ENCODE results near the gene TNFRSF11A. TPM values are rescaled to one million over a fixed set of nuclear protein-coding genes. Genes with fewer than 3 reads are reported as not detected.

Gene TNFRSF11A
- polyA plus RNA-seq, 1 donor from 2014 or later = not detected

DNA sequence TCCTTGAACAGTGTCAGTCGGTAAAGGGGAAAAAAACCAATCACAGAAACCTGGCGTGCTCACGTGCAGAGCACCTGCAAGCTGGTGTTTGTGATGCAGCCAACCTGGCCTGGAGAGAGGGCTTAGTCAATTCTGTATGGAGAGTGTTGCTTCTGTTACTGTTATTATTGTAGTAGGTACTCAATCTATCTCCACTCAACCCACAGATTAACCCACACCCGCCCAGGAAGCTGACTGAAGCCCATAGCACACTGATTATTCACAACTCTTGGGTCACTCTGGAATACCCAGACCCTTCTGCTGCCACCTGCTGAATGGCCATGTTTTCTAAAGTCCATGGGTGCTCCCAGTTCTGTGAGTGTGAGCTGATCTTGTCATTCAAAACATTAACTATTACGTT is 53.9 kb downstream of the TNFRSF11A start:
- H4K20me1 ChIP-seq (ENCODE audit: insufficient read depth) = no peaks in the 10 kb centered on the region
- H3K4me2 ChIP-seq (ENCODE audit: low read length) = no peak overlapping the region
- H3K36me3 ChIP-seq (ENCODE audit: insufficient read depth, low read length) = no peaks in the 10 kb centered on the region
- H3K27me3 ChIP-seq (ENCODE audit: insufficient read depth, low read depth, low read length) = no peaks in the 10 kb centered on the region
- no peaks in the 10 kb centered on the region for H3F3A ChIP-seq (ENCODE audit: insufficient read depth, low read length, poor library complexity, severe bottlenecking)
- H3K9me2 ChIP-seq (ENCODE audit: insufficient read depth, low read length) = no peaks in the 10 kb centered on the region
- no peak overlapping the region for H3K27ac ChIP-seq (ENCODE audit: low read length)
- no peak overlapping the region for H3K9ac ChIP-seq (ENCODE audit: low read length)
- no peaks in the 10 kb centered on the region for H3K79me2 ChIP-seq (replicated peaks; ENCODE audit: insufficient read depth, low read length)
- TF ChIP-seq POLR2AphosphoS5 (IDR thresholded peaks at IDR 0.05) (no peak), EZH2 (IDR thresholded peaks at IDR 0.05; ENCODE audit: borderline replicate concordance, insufficient read depth, low read length, poor library complexity, severe bottlenecking) (no peak), MXI1 (conservative IDR thresholded peaks at IDR 0.05; ENCODE audit: poor library complexity, severe bottlenecking) (no peak), EP300 (conservative IDR thresholded peaks at IDR 0.05; ENCODE audit: poor library complexity, severe bottlenecking) (no peak), TAF1 (IDR thresholded peaks at IDR 0.05; ENCODE audit: low read depth) (no peak), SMC3 (conservative IDR thresholded peaks at IDR 0.05; ENCODE audit: poor library complexity) (no peak)
- TF ChIP-seq, protein P1, sequence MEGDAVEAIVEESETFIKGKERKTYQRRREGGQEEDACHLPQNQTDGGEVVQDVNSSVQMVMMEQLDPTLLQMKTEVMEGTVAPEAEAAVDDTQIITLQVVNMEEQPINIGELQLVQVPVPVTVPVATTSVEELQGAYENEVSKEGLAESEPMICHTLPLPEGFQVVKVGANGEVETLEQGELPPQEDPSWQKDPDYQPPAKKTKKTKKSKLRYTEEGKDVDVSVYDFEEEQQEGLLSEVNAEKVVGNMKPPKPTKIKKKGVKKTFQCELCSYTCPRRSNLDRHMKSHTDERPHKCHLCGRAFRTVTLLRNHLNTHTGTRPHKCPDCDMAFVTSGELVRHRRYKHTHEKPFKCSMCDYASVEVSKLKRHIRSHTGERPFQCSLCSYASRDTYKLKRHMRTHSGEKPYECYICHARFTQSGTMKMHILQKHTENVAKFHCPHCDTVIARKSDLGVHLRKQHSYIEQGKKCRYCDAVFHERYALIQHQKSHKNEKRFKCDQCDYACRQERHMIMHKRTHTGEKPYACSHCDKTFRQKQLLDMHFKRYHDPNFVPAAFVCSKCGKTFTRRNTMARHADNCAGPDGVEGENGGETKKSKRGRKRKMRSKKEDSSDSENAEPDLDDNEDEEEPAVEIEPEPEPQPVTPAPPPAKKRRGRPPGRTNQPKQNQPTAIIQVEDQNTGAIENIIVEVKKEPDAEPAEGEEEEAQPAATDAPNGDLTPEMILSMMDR (IDR thresholded peaks at IDR 0.05; ENCODE audit: poor library complexity, severe bottlenecking) = no peak
- H2AFZ ChIP-seq (ENCODE audit: low read depth, low read length) = no peak overlapping the region
- H3K9me3 ChIP-seq (ENCODE audit: low read length) = no peaks in the 10 kb centered on the region
- H3K4me3 ChIP-seq (ENCODE audit: low read length) = no peak overlapping the region

DNA sequence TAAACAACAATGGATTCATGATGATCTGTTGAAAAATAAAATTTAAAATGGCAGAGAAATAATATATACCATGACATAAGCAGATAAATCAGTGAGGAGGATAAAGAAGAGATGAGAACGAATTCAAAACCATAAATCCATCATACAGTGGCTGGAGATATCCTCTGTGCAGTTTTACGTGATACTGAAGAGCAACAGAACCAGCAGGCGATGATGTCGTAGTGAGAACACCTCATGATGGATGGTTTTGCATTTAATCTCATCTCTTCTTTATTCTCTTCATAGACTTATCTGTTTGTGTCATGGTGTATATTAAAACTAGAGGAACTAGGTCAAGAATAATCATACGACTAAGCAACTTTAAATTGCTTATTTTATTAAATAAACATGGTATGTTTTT is 56.3 kb downstream of the TNFRSF11A start:
- Histone ChIP-seq H3K9me2 (ENCODE audit: insufficient read depth, low read length) (no peaks in the 10 kb centered on the region), H3K9ac (ENCODE audit: low read length) (no peak overlapping the region), H3K27me3 (ENCODE audit: insufficient read depth, low read depth, low read length) (no peaks in the 10 kb centered on the region), H3K9me3 (ENCODE audit: low read length) (no peaks in the 10 kb centered on the region), H3K27ac (ENCODE audit: low read length) (no peak overlapping the region), H3F3A (ENCODE audit: insufficient read depth, low read length, poor library complexity, severe bottlenecking) (no peaks in the 10 kb centered on the region), H2AFZ (ENCODE audit: low read depth, low read length) (no peak overlapping the region), H3K4me2 (ENCODE audit: low read length) (no peak overlapping the region), H3K4me3 (ENCODE audit: low read length) (no peak overlapping the region), H3K79me2 (replicated peaks; ENCODE audit: insufficient read depth, low read length) (no peaks in the 10 kb centered on the region), H4K20me1 (ENCODE audit: insufficient read depth) (no peaks in the 10 kb centered on the region), H3K36me3 (ENCODE audit: insufficient read depth, low read length) (no peaks in the 10 kb centered on the region)
- TF ChIP-seq EP300 (conservative IDR thresholded peaks at IDR 0.05; ENCODE audit: poor library complexity, severe bottlenecking) (no peak), POLR2AphosphoS5 (IDR thresholded peaks at IDR 0.05) (no peak), TAF1 (IDR thresholded peaks at IDR 0.05; ENCODE audit: low read depth) (no peak), RAD21 (conservative IDR thresholded peaks at IDR 0.05) (no peak), EZH2 (IDR thresholded peaks at IDR 0.05; ENCODE audit: borderline replicate concordance, insufficient read depth, low read length, poor library complexity, severe bottlenecking) (no peak), SMC3 (conservative IDR thresholded peaks at IDR 0.05; ENCODE audit: poor library complexity) (no peak), MXI1 (conservative IDR thresholded peaks at IDR 0.05; ENCODE audit: poor library complexity, severe bottlenecking) (no peak)

DNA sequence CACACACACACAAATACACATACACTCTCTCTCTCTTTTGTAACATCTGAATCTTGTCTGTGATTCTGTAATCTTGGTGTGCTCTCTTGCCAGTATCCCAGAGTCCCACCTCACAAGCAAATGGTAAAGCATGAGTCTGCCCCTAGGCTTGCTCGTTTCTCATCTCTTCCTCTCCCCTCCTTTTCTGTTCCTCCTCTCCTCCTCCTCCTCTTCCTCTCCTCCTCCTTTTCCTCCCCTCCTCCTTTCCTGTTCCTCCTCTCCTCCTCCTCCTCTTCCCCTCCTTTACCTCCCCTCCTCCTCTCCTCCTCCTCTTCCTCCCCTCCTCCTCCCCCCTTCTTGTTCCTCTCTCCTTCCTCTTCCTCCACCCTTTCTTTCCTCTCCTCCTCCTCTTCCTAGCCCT is 59.0 kb downstream of the TNFRSF11A start:
- no peak overlapping the region for H3K9ac ChIP-seq (ENCODE audit: low read length)
- no peak overlapping the region for H3K4me2 ChIP-seq (ENCODE audit: low read length)
- H3K27me3 ChIP-seq (ENCODE audit: insufficient read depth, low read depth, low read length) = no peaks in the 10 kb centered on the region
- no peaks in the 10 kb centered on the region for H4K20me1 ChIP-seq (ENCODE audit: insufficient read depth)
- H2AFZ ChIP-seq (ENCODE audit: low read depth, low read length) = no peak overlapping the region
- no peaks in the 10 kb centered on the region for H3F3A ChIP-seq (ENCODE audit: insufficient read depth, low read length, poor library complexity, severe bottlenecking)
- no peaks in the 10 kb centered on the region for H3K9me3 ChIP-seq (ENCODE audit: low read length)
- H3K4me3 ChIP-seq (ENCODE audit: low read length) = no peak overlapping the region
- H3K79me2 ChIP-seq (replicated peaks; ENCODE audit: insufficient read depth, low read length) = no peaks in the 10 kb centered on the region
- no peak overlapping the region for H3K27ac ChIP-seq (ENCODE audit: low read length)
- no peaks in the 10 kb centered on the region for H3K36me3 ChIP-seq (ENCODE audit: insufficient read depth, low read length)
- H3K9me2 ChIP-seq (ENCODE audit: insufficient read depth, low read length) = no peaks in the 10 kb centered on the region
- no peak for TF ChIP-seq EZH2 (IDR thresholded peaks at IDR 0.05; ENCODE audit: borderline replicate concordance, insufficient read depth, low read length, poor library complexity, severe bottlenecking)
- TF ChIP-seq SMC3 (conservative IDR thresholded peaks at IDR 0.05; ENCODE audit: poor library complexity) = no peak
- no peak for TF ChIP-seq POLR2AphosphoS5 (IDR thresholded peaks at IDR 0.05)
- TF ChIP-seq, protein P2, sequence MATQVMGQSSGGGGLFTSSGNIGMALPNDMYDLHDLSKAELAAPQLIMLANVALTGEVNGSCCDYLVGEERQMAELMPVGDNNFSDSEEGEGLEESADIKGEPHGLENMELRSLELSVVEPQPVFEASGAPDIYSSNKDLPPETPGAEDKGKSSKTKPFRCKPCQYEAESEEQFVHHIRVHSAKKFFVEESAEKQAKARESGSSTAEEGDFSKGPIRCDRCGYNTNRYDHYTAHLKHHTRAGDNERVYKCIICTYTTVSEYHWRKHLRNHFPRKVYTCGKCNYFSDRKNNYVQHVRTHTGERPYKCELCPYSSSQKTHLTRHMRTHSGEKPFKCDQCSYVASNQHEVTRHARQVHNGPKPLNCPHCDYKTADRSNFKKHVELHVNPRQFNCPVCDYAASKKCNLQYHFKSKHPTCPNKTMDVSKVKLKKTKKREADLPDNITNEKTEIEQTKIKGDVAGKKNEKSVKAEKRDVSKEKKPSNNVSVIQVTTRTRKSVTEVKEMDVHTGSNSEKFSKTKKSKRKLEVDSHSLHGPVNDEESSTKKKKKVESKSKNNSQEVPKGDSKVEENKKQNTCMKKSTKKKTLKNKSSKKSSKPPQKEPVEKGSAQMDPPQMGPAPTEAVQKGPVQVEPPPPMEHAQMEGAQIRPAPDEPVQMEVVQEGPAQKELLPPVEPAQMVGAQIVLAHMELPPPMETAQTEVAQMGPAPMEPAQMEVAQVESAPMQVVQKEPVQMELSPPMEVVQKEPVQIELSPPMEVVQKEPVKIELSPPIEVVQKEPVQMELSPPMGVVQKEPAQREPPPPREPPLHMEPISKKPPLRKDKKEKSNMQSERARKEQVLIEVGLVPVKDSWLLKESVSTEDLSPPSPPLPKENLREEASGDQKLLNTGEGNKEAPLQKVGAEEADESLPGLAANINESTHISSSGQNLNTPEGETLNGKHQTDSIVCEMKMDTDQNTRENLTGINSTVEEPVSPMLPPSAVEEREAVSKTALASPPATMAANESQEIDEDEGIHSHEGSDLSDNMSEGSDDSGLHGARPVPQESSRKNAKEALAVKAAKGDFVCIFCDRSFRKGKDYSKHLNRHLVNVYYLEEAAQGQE (IDR thresholded peaks at IDR 0.05; ENCODE audit: borderline replicate concordance) = no peak
- TF ChIP-seq, protein P1 (IDR thresholded peaks at IDR 0.05; ENCODE audit: poor library complexity, severe bottlenecking) = no peak
- TF ChIP-seq MXI1 (conservative IDR thresholded peaks at IDR 0.05; ENCODE audit: poor library complexity, severe bottlenecking) = no peak
- no peak for TF ChIP-seq TAF1 (IDR thresholded peaks at IDR 0.05; ENCODE audit: low read depth)
- TF ChIP-seq EP300 (conservative IDR thresholded peaks at IDR 0.05; ENCODE audit: poor library complexity, severe bottlenecking) = no peak
- TF ChIP-seq RAD21 (conservative IDR thresholded peaks at IDR 0.05) = no peak

Data from neural cell (in vitro differentiated cells).